GM03348 (cell line): Measurements from ENCODE around the gene FMNL2.

Experiments used
- DNase-seq: peaks from one replicate; pipeline ENCODE4 v3.0.0; 2012; ENCODE audit warnings: low spot score

Gene FMNL2

GRCh38 chr2:152427902-152428301, 92.9 kb downstream of the FMNL2 start:
- DNase-seq: no peak

- no peak for DNase-seq
Observed at GRCh38 chr2:152428800-152429582, 94.0 kb downstream of the FMNL2 start.

- no peak for DNase-seq
Observed at GRCh38 chr2:152430876-152431275, 95.9 kb downstream of the FMNL2 start.

DNA sequence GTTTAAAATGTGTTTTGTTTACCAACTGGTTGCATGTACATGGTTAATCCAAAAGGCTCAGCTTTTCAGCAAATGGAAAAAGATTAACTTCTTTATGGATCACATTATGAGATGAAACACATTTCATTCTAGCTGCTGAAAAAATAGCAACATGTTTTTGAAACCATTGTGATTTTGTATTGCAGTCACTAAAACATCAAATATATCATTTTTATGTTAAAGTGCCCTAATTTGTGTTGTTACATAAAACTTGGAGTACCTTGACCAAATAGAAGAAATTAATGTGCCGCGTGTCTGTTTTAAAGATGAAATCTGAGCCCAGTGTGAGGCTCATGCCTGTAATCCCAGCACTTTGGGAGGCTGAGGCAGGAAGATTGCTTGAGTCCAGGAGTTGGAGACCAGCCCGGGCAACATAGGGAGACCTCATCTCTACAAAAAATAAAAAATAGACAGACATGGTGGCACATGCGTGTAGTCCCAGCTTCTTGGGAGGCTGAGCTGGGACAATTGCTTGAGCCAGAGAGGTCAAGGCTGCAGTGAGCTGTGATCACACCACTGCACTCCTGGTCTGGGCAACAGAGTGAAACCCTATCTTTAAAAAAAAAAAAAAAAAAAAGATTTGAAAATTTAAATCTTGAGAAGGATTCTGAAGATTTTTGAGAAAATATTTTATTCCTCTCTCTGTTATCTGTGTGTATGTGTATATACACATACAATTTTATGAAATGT, 96.6 kb downstream of the FMNL2 start:
- no peak for DNase-seq

- DNase-seq: peak; percentile 75
Observed at GRCh38 chr2:152432206-152432653, 97.3 kb downstream of the FMNL2 start.

DNA sequence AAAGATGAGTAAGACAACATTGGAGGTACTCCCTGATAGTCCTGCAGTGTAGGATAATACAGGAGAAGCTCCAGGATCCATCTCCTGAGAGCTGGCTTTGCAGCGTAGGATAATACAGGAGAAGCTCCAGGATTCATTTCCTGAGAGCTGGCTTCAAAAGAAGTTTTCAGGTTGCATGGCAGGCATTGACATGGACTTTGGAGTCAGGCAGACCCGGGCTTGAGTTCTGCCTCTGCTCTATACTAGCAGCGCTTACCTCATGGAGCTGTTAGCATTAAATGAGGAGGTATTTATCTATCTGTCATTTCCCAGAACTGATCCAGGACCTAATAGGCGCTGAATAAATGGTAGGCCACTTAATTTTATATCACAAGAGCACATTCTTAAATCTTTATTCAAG, 97.8 kb downstream of the FMNL2 start:
- DNase-seq: no peak

- no peak for DNase-seq
Observed at GRCh38 chr2:152433289-152433688, 98.3 kb downstream of the FMNL2 start.

- no peak for DNase-seq
Observed at GRCh38 chr2:152433791-152434190, 98.8 kb downstream of the FMNL2 start.

DNA sequence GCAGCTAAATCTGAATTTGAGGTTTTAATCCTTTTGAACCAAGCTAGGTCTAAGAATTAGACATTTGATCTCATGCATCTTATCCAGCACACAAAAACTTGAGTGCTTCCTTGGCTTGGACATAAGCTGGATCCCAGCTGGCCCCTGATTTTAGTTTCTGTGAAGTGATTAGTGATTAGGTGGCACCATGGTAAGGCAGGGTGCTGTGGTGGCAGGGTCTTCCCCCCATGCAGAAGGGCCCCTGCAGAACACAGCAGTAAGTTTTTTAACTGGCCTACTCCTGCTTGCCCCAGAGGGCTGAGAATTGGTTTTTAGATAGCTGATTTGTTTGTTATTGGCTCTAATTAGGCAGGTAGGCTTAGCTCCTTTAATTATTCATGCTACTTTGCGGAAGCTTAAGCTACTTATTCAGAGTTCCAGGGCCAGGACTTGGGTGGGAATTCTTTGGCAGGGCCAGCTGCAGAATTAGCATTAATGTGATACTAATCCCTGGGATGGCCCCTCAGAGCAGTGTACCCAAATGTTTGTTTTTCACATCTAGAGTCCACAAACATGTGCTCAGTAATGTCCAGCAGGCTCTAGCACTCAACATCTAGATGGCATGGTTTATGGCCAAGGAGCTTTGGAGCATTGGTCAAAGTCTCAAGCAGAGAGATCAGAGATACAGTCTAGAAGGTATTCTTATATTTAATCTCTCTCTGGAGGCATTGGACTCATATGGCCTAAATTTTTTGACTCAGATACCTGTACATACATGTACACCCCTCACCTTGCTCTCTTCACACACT, 99.6 kb downstream of the FMNL2 start:
- no peak for DNase-seq

GRCh38 chr2:152436148-152436547, 101.2 kb downstream of the FMNL2 start:
- no peak for DNase-seq

DNA sequence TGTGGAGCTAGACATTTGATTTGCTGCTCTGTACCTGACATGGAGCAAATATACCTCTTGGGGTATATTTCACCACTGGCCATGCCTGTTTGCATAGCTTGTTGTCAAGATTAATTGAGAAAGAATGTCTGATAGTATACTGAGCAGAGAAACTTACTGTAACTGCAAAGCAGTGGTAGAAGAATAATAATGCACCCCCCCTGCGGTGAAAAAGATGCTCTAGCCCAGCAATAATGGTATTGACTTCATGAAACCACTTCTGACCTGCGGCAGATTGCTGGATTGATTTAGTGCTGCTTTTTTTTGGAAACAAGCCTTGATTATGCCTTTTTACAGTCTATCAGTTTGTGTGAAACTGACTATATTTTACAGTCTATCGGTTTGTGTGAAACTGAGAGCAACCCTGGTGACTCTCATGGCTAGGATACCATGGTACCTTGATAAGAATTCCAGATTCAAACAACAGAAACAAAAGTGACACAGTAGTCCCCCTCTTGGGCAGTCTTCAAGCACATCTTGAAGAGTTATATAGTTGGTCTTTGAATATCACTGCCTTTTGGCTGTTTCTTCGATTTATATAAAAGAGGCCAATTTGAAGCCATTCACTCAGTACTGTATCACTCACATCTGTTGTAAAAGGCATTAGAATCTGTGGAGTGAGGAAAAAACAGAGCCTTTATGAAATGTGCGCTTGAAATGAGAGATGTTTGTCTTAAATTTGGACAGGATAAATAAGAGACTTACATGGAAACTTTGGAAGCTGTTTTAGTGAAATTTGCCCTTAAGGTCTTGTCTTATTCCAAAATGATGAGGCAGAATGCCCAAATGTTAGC, 102.5 kb downstream of the FMNL2 start:
- no peak for DNase-seq

DNA sequence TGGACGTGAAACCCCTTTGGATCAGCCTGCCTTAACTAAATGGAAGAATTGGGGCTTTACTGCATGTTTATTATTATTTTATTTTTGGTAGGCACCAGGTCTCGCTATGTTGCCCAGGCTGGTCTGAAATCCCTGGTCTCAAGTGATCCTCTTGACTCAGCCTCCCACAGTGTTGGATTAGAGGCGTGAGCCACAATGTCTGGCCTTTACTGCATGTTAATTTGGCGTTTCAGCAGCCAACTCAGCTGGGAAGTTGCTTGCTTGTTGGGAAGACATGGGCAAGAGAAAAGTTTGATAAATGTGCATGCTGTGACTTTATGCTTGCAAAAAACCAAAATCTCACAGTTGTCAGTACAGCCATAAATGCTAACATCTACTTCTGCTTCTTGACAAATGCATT, 105.1 kb downstream of the FMNL2 start:
- no peak for DNase-seq

GRCh38 chr2:152440460-152440859, 105.5 kb downstream of the FMNL2 start:
- no peak for DNase-seq

- no peak for DNase-seq
Observed at GRCh38 chr2:152441961-152442360, 107.0 kb downstream of the FMNL2 start.

DNA sequence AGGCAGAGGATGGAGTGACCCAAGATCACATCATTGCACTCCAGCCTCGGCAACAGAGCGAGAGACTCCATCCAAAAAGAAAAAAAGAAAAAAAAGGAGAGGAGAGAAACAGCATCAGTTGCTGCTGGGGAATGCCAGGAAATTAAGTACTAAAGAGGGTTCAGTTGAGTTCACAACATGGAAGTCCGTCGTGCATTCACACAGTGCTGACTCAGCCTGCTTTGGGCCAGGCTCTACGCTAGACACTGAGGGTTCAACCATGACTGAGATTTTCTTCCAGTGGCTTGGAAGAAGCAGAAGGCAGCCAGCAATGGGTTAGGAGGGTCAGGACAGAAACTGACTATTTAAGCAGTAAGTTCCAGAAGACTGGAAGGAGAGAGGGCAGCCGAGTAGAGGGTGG, 108.8 kb downstream of the FMNL2 start:
- no peak for DNase-seq

DNA sequence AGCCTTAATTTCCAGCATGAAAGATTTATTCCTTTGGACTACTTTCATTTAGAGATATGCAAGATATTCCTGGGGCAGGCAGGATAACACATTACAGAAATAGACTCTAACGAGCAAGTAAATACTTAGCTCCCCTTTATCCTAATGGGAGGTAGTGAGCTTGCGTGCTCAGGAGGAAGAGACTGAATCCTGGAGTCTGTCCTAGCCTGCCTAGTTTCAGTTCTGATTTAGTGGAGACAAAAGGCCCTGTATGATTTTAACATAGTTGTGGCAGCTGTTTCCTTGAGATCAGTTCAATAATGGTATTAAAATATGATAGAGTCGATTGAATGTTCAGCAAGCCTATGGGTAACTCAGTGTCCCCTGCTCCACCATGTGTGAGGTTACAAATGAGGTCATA, 109.5 kb downstream of the FMNL2 start:
- no peak for DNase-seq

DNA sequence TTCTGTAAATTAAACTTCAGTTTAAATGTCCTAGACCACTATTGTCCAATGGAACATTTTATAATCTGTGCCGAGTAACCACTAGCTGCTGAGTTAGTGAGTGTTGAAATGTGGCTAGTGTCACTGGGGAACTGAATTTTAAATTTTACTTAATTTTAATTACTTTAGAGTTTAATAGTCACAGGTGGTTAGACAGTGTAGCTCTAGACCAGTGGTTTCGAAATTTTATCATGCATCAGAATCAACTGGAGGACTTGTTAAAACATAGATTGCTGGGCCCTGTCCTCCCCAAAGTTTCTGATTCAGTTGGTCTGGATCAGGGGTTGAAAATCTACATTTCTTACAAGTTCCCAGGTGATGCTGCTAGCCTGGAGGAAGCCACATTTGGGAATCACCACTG, 110.4 kb downstream of the FMNL2 start:
- DNase-seq: no peak

DNA sequence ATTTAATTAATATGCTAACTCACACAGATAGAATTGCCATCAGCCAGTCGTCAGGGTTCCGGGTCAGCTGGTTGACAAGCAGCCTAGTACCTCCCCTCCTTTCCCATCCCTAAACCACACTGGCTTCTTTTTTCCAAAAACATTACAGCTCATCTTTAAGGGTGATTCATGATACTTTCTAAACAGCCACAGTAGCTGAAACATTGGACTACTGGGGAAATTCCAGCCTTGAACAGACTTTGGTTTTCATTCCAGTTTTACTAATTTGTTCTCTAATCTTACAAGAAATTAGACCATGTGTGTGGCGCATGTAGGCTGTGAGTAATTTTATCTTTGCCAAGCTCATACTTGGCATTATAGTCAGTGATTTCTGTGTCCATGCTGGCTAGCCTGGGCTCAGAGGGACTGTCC, 110.8 kb downstream of the FMNL2 start:
- DNase-seq: peak; percentile 79

DNA sequence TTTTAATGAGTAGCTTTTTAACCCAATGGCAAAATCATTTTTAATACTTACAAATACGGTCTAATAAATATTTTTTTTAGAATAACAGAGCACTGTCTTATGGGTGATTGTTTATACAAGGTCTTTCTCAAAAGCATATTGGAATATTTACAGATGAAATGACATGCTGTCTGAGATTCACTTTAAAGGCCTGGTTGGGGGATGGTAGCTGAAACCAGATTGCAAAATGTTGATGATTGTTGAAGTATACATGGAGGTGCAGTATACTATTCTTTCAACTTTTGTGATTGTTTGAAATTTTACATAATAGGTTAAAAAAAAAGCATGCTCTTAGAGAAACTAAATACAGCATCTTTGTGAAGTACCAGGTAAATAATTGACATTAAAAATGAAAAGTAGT, 111.2 kb downstream of the FMNL2 start:
- no peak for DNase-seq

GRCh38 chr2:152447897-152448296, 112.9 kb downstream of the FMNL2 start:
- no peak for DNase-seq

DNA sequence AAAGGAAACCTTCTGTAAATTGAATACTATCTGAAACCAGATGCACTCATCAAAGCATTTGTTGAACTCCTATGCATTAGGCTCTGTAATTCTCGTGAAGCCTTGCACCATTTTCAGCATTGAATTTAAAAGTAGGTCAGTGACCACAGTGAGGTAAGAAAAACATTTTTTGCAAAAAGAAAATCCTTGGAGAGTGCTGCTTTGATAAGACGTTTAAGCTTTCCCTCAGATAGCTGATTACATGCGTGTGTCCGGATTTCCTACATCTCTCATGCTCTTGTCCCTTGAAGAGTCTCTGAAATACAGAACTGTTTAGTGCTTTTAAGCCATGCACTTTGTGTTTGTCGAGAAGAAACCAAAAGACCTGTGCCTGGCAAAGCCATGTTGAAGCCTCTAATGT, 113.6 kb downstream of the FMNL2 start:
- no peak for DNase-seq

GRCh38 chr2:152449578-152449977, 114.6 kb downstream of the FMNL2 start:
- DNase-seq: no peak
